ENCODE results near the gene ESPNL. TPM values are rescaled to one million over a fixed set of nuclear protein-coding genes. Genes with fewer than 3 reads are reported as not detected.

ESPNL gene
- total and polyA plus RNA-seq, 9 of the 15 experiments (the other 6 are each of a cell fraction or from before 2014, with no cell fraction given): 0.03 to 0.09 (median 0.05) TPM; not detected in 3

- no peak for TF ChIP-seq PTRF (tag; IDR thresholded peaks at IDR 0.05)
These were observed 8.5 kb downstream of the ESPNL start (continued) for GRCh38 chr2:238108423-238109183.

GRCh38 chr2:238113611-238114010, 13.5 kb downstream of the ESPNL start:
- DNase-seq (ENCODE audit: extremely low read depth in 1 of 4, low spot score in 3 of 4) (no peak), FAIRE-seq (no peak), ATAC-seq (no peak)
- ChIA-PET CTCF (ENCODE audit: low intra/inter-chr PET ratio) (no interaction called here), POLR2A (no interaction called here)
- no peaks in the 10 kb centered on the region for H3K9me1 ChIP-seq (ENCODE audit: control insufficient read depth, insufficient read depth, low read length)
- in situ Hi-C loops (cut with MboI) (no loop called here), intact Hi-C loops (cut with micrococcal nuclease) (no loop called here)
- H3K79me2 ChIP-seq (ENCODE audit: control insufficient read depth, insufficient read depth, low read length): no peaks in the 10 kb centered on the region
- no peaks in the 10 kb centered on the region; a peak in 2 of 5 replicates for H3K27me3 ChIP-seq (ENCODE audit: control insufficient read depth in 2 of 2, insufficient read depth in 2 of 2, low read length in 2 of 2)
- no TSS peak for BruUV-seq (replicated peaks)
- no peaks in the 10 kb centered on the region for H3K36me3 ChIP-seq (ENCODE audit: control insufficient read depth, insufficient read depth, low read length)
- H3K9ac ChIP-seq (ENCODE audit: insufficient read depth in 1 of 2, low read depth in 2 of 2, low read length in 2 of 2): no peak overlapping the region
- 73% methylated on average over 11 of the region's 13 CpGs for WGBS (ENCODE audit: insufficient coverage, low coverage, missing lambda C conversion rate)
- peaks cover 5 to 26% of the 10 kb centered on the region in 2 experiments; a peak in 4 of 5 replicates for H3K4me1 ChIP-seq (replicated peaks in 1 of 2; ENCODE audit: control insufficient read depth in 2 of 2, insufficient read depth in 2 of 2, low read length in 2 of 2)
- no peaks in the 10 kb centered on the region for H4K20me1 ChIP-seq (replicated peaks; ENCODE audit: control insufficient read depth, insufficient read depth, low read length)
- no peaks in the 10 kb centered on the region for H3K9me3 ChIP-seq (replicated peaks; ENCODE audit: control insufficient read depth, insufficient read depth, low read depth, low read length)
- H3K4me2 ChIP-seq (ENCODE audit: insufficient read depth, low read length): peak overlapping the region; percentile 32
- H3K4me3 ChIP-seq: no peak overlapping the region
- H3K27ac ChIP-seq (ENCODE audit: extremely low read depth, low read depth, low read length): no peak overlapping the region
- peak overlapping the region; percentile 85 for H2AFZ ChIP-seq (ENCODE audit: low read depth, low read length)
- TF ChIP-seq ZBTB7A (IDR thresholded peaks at IDR 0.05; ENCODE audit: borderline replicate concordance, control insufficient read depth, low read depth, low read length) (no peak), STAT6 (CRISPR knock-in tag; IDR thresholded peaks at IDR 0.05) (no peak), TCFL5 (CRISPR knock-in tag; conservative IDR thresholded peaks at IDR 0.05) (no peak), NFE2L1 (tag; IDR thresholded peaks at IDR 0.05; ENCODE audit: borderline replicate concordance, low read depth) (no peak), MEIS2 (IDR thresholded peaks at IDR 0.05; ENCODE audit: partially characterized antibody) (no peak), CREB5 (CRISPR knock-in tag; IDR thresholded peaks at IDR 0.05) (no peak), FIP1L1 (IDR thresholded peaks at IDR 0.05; ENCODE audit: low read depth, low read length, poor library complexity, severe bottlenecking) (no peak), ATF3 (IDR thresholded peaks at IDR 0.05) (no peak), ATF3 (CRISPR knock-in tag; conservative IDR thresholded peaks at IDR 0.05) (no peak), ZNF165 (CRISPR knock-in tag; IDR thresholded peaks at IDR 0.05; ENCODE audit: borderline replicate concordance) (no peak), ZC3H4 (CRISPR knock-in tag; IDR thresholded peaks at IDR 0.05; ENCODE audit: borderline replicate concordance) (no peak)
